ENCODE measurements around the gene GABRG3. TPM values are rescaled to one million over a fixed set of nuclear protein-coding genes. Genes with fewer than 3 reads are reported as not detected.

The GABRG3 gene
- total and polyA plus RNA-seq, 7 donors = under 0.01 to 0.28 (median 0.05) TPM; not detected in 3

DNA sequence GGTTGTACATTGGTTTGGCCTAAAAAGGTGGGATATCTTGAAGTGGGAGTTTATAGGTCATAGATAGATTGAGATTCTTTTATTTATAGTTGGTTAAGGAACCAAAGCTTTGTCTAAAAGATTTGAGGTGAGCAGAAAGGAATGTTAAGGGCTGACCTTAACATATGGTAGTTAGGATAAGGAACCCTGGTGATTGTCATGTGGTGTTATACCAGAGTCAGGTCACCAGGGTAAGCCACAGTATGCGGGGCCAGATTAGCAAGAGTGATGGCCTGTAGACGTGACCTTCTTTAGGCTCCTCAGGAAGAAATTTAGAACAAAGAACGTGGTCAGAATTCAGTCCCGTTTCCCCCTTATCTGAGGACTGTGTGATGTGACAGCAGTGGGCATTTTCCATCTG lies 249.2 kb downstream of the GABRG3 start:
- H3K4me3 ChIP-seq = no peak overlapping the region
- H3K9me3 ChIP-seq = no peaks in the 10 kb centered on the region
- H3K36me3 ChIP-seq = no peaks in the 10 kb centered on the region
- H3K27me3 ChIP-seq = no peaks in the 10 kb centered on the region
- no peaks in the 10 kb centered on the region for H3K4me1 ChIP-seq
- intact Hi-C loops (cut with DNase I) = no loop called here
- WGBS, 2 donors = 73 to 74% methylated on average over 4 of the region's 4 CpGs
- no peak for DNase-seq
- TF ChIP-seq EP300 (IDR thresholded peaks at IDR 0.05) (no peak), CTCF (IDR thresholded peaks at IDR 0.05) (no peak), POLR2AphosphoS5 (IDR thresholded peaks at IDR 0.05) (no peak), POLR2A (IDR thresholded peaks at IDR 0.05) (no peak)
- H3K27ac ChIP-seq = no peak overlapping the region

DNA sequence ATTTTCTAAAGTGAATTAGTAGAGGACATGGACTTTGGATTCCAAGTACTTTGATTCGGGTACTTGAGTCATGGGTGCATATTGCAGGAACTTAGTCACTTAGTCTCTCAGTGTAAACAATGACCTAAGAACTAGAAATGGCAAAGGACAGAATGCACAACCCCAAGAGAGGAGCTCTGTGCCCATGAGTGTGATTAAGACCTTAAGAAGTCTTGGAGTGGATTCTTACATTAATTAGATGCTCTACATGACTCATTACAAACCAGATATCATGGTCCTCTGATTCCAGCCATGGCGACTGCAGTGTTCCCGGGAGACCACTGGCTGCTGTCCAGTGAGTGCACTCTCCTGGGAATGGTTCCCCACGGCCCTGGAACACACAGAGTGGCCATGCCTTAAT lies 251.5 kb downstream of the GABRG3 start:
- no peaks in the 10 kb centered on the region for H3K4me1 ChIP-seq
- no peak overlapping the region for H3K4me3 ChIP-seq
- DNase-seq = no peak
- H3K36me3 ChIP-seq = no peaks in the 10 kb centered on the region
- WGBS, 2 donors = 60 to 61% methylated on average over 4 of the region's 4 CpGs
- TF ChIP-seq EP300 (IDR thresholded peaks at IDR 0.05) (no peak), POLR2A (IDR thresholded peaks at IDR 0.05) (no peak), POLR2AphosphoS5 (IDR thresholded peaks at IDR 0.05) (no peak), CTCF (IDR thresholded peaks at IDR 0.05) (no peak)
- H3K9me3 ChIP-seq = no peaks in the 10 kb centered on the region
- no peaks in the 10 kb centered on the region for H3K27me3 ChIP-seq
- intact Hi-C loops (cut with DNase I) = no loop called here
- H3K27ac ChIP-seq = no peak overlapping the region

DNA sequence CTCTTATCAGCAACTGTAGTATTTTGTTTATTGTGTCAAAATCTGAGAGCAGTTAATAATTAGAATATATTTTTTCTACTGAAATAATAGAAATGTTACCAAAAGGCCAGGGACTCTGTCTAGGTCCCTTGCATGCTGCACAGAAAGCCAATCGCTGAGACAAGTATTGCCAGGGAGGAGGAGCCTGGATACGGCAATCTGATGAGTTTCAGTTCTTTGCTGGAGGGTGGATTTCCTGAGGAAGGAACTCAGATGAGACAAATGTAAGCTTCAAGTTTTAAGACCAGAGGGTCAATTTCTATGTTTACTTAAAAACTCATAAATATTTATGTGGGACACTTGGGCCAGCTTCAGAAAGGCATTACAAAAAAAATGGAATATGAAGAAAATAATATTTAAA lies 252.2 kb downstream of the GABRG3 start:
- no peaks in the 10 kb centered on the region for H3K4me1 ChIP-seq
- WGBS, 2 donors = 36 to 59% methylated on average over 2 of the region's 2 CpGs
- no peak overlapping the region for H3K4me3 ChIP-seq
- DNase-seq = no peak
- H3K27me3 ChIP-seq = no peaks in the 10 kb centered on the region
- intact Hi-C loops (cut with DNase I) = no loop called here
- no peak for TF ChIP-seq CTCF (IDR thresholded peaks at IDR 0.05)
- no peak for TF ChIP-seq EP300 (IDR thresholded peaks at IDR 0.05)
- no peak for TF ChIP-seq POLR2AphosphoS5 (IDR thresholded peaks at IDR 0.05)
- no peak for TF ChIP-seq POLR2A (IDR thresholded peaks at IDR 0.05)
- H3K27ac ChIP-seq = no peak overlapping the region
- H3K9me3 ChIP-seq = no peaks in the 10 kb centered on the region
- H3K36me3 ChIP-seq = no peaks in the 10 kb centered on the region

GRCh38 chr15:27231811-27232210 lies 260.8 kb downstream of the GABRG3 start:
- no peak for DNase-seq
- H3K9me3 ChIP-seq = no peaks in the 10 kb centered on the region
- H3K4me1 ChIP-seq = no peaks in the 10 kb centered on the region
- intact Hi-C loops (cut with DNase I) = no loop called here
- no peaks in the 10 kb centered on the region for H3K36me3 ChIP-seq
- no peaks in the 10 kb centered on the region for H3K27me3 ChIP-seq
- H3K4me3 ChIP-seq = no peak overlapping the region
- 42 to 83% methylated on average over 2 of the region's 2 CpGs for WGBS, 2 donors
- no peak overlapping the region for H3K27ac ChIP-seq
- TF ChIP-seq POLR2A (IDR thresholded peaks at IDR 0.05) (no peak), POLR2AphosphoS5 (IDR thresholded peaks at IDR 0.05) (no peak), CTCF (IDR thresholded peaks at IDR 0.05) (no peak), EP300 (IDR thresholded peaks at IDR 0.05) (no peak)

GRCh38 chr15:27232876-27233275 lies 261.9 kb downstream of the GABRG3 start:
- Histone ChIP-seq H3K27ac (no peak overlapping the region), H3K4me1 (no peaks in the 10 kb centered on the region), H3K36me3 (no peaks in the 10 kb centered on the region), H3K9me3 (no peaks in the 10 kb centered on the region), H3K27me3 (no peaks in the 10 kb centered on the region), H3K4me3 (no peak overlapping the region)
- intact Hi-C loops (cut with DNase I) = no loop called here
- no peak for DNase-seq
- TF ChIP-seq CTCF (IDR thresholded peaks at IDR 0.05) (no peak), EP300 (IDR thresholded peaks at IDR 0.05) (no peak), POLR2AphosphoS5 (IDR thresholded peaks at IDR 0.05) (no peak), POLR2A (IDR thresholded peaks at IDR 0.05) (no peak)
- WGBS, 2 donors = 72 to 75% methylated on average over 4 of the region's 4 CpGs
